OCI-LY3 (cell line): ENCODE measurements around the gene GPR160.
"Not testable (repeated sequence)": the region's sequence is repeated elsewhere in the genome, so short reads cannot be mapped to it uniquely, and the experiment has no call there.

Experiments
- CTCF ChIP-seq: fragments of 200-600, 300-600 bp; sonication (generic); IDR thresholded peaks from 2 replicates; pipeline ENCODE4 v1.5.1; 2014; ENCODE audit warnings: antibody characterized with exemption, low read length, low read depth
- EZH2phosphoT487 ChIP-seq: fragments of 200-600 bp; shearing (Covaris generic); IDR thresholded peaks from 2 replicates; pipeline ENCODE4 v1.6.1; 2018; ENCODE audit warnings: antibody characterized with exemption, mixed run types, low read depth

- not testable (repeated sequence) for TF ChIP-seq CTCF, EZH2phosphoT487
Measured at GRCh38 chr3:170114165-170114564, 76.4 kb downstream of the GPR160 start.
